Glutamatergic neuron (in vitro differentiated cells): Measurements from ENCODE around the gene RALGPS2. TPM values are rescaled to one million over a fixed set of nuclear protein-coding genes. Genes with fewer than 3 reads are reported as not detected.

Experiments
- DNase-seq: peaks from one replicate; pipeline ENCODE4 v3.0.0; 2022
- H3K27ac Mint-ChIP-seq: one replicate; pipeline ENCODE4 v1.8.0; 2020; ENCODE audit warnings: mild to moderate bottlenecking, mixed read lengths, inconsistent platforms; ENCODE audit not compliant: unreplicated experiment
- H3K27me3 Mint-ChIP-seq: one replicate; pipeline ENCODE4 v1.8.0; 2020; ENCODE audit warnings: mild to moderate bottlenecking, moderate library complexity, mixed read lengths, inconsistent platforms; ENCODE audit not compliant: unreplicated experiment
- H3K36me3 Mint-ChIP-seq: one replicate; pipeline ENCODE4 v1.8.0; 2020; ENCODE audit warnings: mild to moderate bottlenecking, mixed read lengths, inconsistent platforms; ENCODE audit not compliant: unreplicated experiment
- H3K4me1 Mint-ChIP-seq: one replicate; pipeline ENCODE4 v1.8.0; 2020; ENCODE audit warnings: mild to moderate bottlenecking, low read depth, mixed read lengths, inconsistent platforms; ENCODE audit not compliant: unreplicated experiment
- H3K4me3 Mint-ChIP-seq: one replicate; pipeline ENCODE4 v1.8.0; 2020; ENCODE audit warnings: mild to moderate bottlenecking, mixed read lengths, inconsistent platforms; ENCODE audit not compliant: unreplicated experiment
- H3K9me3 Mint-ChIP-seq: one replicate; pipeline ENCODE4 v1.8.0; 2020; ENCODE audit warnings: mild to moderate bottlenecking, moderate library complexity, mixed read lengths, inconsistent platforms; ENCODE audit not compliant: unreplicated experiment
- CTCF ChIP-seq: fragments of 200-600 bp; sonication (generic); IDR thresholded peaks from one replicate; pipeline ENCODE4 v1.5.0; 2021; ENCODE audit not compliant: partially characterized antibody, unreplicated experiment
- long read RNA-seq: library from polyadenylated mRNA; unstranded; transcript quantifications from one replicate; pipeline ENCODE4 v2.0.0, GENCODE V29; 2020; ENCODE audit not compliant: unreplicated experiment
- total RNA-seq: library from RNA; stranded (reverse); fragmentation: NEBNext Ultra II Directional; extraction: Animal tissue kit (Norgen Biotek cat#: 25700); gene quantifications from one replicate; pipeline ENCODE4 v1.2.1, GENCODE V29; 2021; ENCODE audit not compliant: unreplicated experiment

The RALGPS2 gene
- 17.9 TPM for total RNA-seq
- long read RNA-seq, result 0 reads

GRCh38 chr1:178724728-178725465 lies at the start of gene RALGPS2:
Gene RALGPS2 (plus strand): TSS chr1:178725244. CDS start chr1:178776765, 51,521 bp downstream.
- Mint-ChIP-seq H3K4me1 (peaks cover 2% of the 10 kb centered on the region), H3K4me3 (peak within 1 kb of the TSS; percentile 93), H3K36me3 (no peaks in the 10 kb centered on the region), H3K27ac (peak within 1 kb of the TSS; percentile 84), H3K27me3 (peaks cover 9% of the 10 kb centered on the region), H3K9me3 (peaks cover 4% of the 10 kb centered on the region)
- no peak for TF ChIP-seq CTCF
- peak; percentile 76 for DNase-seq

GRCh38 chr1:178679237-178679636 lies 45.8 kb upstream of the RALGPS2 start:
- no peak overlapping the region for H3K27ac Mint-ChIP-seq
- H3K4me3 Mint-ChIP-seq, result no peak overlapping the region
- no peaks in the 10 kb centered on the region for H3K36me3 Mint-ChIP-seq
- no peak for TF ChIP-seq CTCF
- DNase-seq, result no peak
- H3K27me3 Mint-ChIP-seq, result no peaks in the 10 kb centered on the region
- no peaks in the 10 kb centered on the region for H3K4me1 Mint-ChIP-seq
- H3K9me3 Mint-ChIP-seq, result peaks cover 2% of the 10 kb centered on the region

- H3K4me1 Mint-ChIP-seq, result no peaks in the 10 kb centered on the region
- no peak overlapping the region for H3K27ac Mint-ChIP-seq
- no peak for TF ChIP-seq CTCF
- H3K4me3 Mint-ChIP-seq, result no peak overlapping the region
- no peak for DNase-seq
- H3K27me3 Mint-ChIP-seq, result no peaks in the 10 kb centered on the region
- no peaks in the 10 kb centered on the region for H3K36me3 Mint-ChIP-seq
- no peaks in the 10 kb centered on the region for H3K9me3 Mint-ChIP-seq
Measured at GRCh38 chr1:178682429-178682828, 42.6 kb upstream of the RALGPS2 start.

GRCh38 chr1:178682886-178683285 lies 42.2 kb upstream of the RALGPS2 start:
- no peaks in the 10 kb centered on the region for H3K36me3 Mint-ChIP-seq
- no peak overlapping the region for H3K27ac Mint-ChIP-seq
- H3K4me1 Mint-ChIP-seq, result no peaks in the 10 kb centered on the region
- DNase-seq, result no peak
- no peaks in the 10 kb centered on the region for H3K9me3 Mint-ChIP-seq
- no peak overlapping the region for H3K4me3 Mint-ChIP-seq
- H3K27me3 Mint-ChIP-seq, result no peaks in the 10 kb centered on the region
- no peak for TF ChIP-seq CTCF

DNA sequence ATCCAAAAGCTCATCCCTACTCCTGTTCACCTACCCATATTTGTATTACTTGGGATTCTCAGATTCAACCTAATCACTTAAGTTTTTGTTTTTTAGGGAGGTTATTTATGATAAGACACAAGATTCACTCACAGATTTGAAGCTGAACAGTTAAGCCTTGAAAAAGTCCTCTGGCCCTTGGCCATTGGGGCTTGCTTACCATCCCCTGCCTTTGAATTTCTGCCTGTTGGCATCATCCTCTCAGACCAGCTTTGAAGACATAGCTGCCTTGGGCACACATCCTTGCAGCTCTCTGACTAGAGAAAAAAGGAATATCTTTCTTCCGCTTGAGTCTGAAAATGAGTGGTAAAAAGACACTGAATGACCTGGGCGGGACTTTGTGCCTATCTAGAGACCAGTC lies 41.8 kb upstream of the RALGPS2 start:
- no peaks in the 10 kb centered on the region for H3K27me3 Mint-ChIP-seq

More for the DNA sequence above, 41.8 kb upstream of the RALGPS2 start:
- no peak overlapping the region for H3K27ac Mint-ChIP-seq
- no peaks in the 10 kb centered on the region for H3K9me3 Mint-ChIP-seq
- no peaks in the 10 kb centered on the region for H3K36me3 Mint-ChIP-seq
- DNase-seq, result no peak
- H3K4me1 Mint-ChIP-seq, result no peaks in the 10 kb centered on the region
- TF ChIP-seq CTCF, result no peak
- H3K4me3 Mint-ChIP-seq, result no peak overlapping the region
